HepG2 (cell line): ENCODE measurements around the gene NIPAL1. TPM values are rescaled to one million over a fixed set of nuclear protein-coding genes. Genes with fewer than 3 reads are reported as not detected.

Experiments
- ATAC-seq: fragments of 200-7000 bp; cut with Tn5 transposase; 3 replicates; pipeline ENCODE4 v1.9.1; 2020; ENCODE audit warnings: mild to moderate bottlenecking, moderate library complexity
- BruUV-seq: library from RNA; stranded (reverse); fragments of 400-500 nt; replicated peaks from 2 replicates; lab custom pipeline; 2021; lab: Mats Ljungman, UMichigan
- CTCF ChIA-PET: fragments of 300-600 bp; formaldehyde crosslinking; extraction: SDS; loops from one replicate; lab custom pipeline; 2021; ENCODE audit warnings: low total read pairs, inconsistent platforms, low intra/inter-chr PET ratio; lab: Yijun Ruan, JAX
- POLR2A ChIA-PET: fragments of 350-600 bp; sonication (Branson Sonifier 250); formaldehyde crosslinking; loops from one replicate; lab custom pipeline; 2020; ENCODE audit warnings: antibody characterized with exemption, inconsistent platforms; lab: Yijun Ruan, JAX
- DNase-seq: peaks from one replicate; pipeline ENCODE4 v3.0.0-alpha.2; 2015; ENCODE audit warnings: low spot score
- FAIRE-seq: peaks from 3 replicates; lab custom pipeline; 2011; peaks lifted over from hg19 to GRCh38; lab: Jason Lieb, UNC
- H2AFZ ChIP-seq: one replicate; pipeline ENCODE4 v1.6.1; 2011; ENCODE audit warnings: low read length, inconsistent platforms
- H3K27ac ChIP-seq: fragments of 300-600 bp; 3 replicates; pipeline ENCODE4 v1.8.0; 2011; ENCODE audit warnings: mixed run types, mild to moderate bottlenecking, mixed read lengths, low read length, inconsistent platforms; ENCODE audit not compliant: insufficient read depth; ENCODE audit errors: extremely low read length
- H3K27me3 ChIP-seq, 2 experiments: fragments of 200-600 bp in 1 of 2; 2 replicates in 1 of 2; 3 replicates in 1 of 2; pipeline versions ENCODE4 v1.6.0 to v1.8.0; 2011; ENCODE audit warnings: low read length in 2 of 2, mild to moderate bottlenecking in 2 of 2, moderate library complexity in 2 of 2, inconsistent platforms in 1 of 2; ENCODE audit not compliant: insufficient read depth in 2 of 2, control insufficient read depth in 1 of 2
- H3K36me3 ChIP-seq, 2 experiments: fragments of 200-600 bp in 1 of 2; replicated peaks in 1 of 2; 2 replicates in 1 of 2; 3 replicates in 1 of 2; pipeline versions ENCODE4 v1.5.1 to v1.8.0; 2011; ENCODE audit warnings: low read length in 2 of 2, inconsistent platforms in 1 of 2; ENCODE audit not compliant: insufficient read depth in 2 of 2, control insufficient read depth in 1 of 2
- H3K4me1 ChIP-seq: 2 replicates; pipeline ENCODE4 v1.5.1; 2012; ENCODE audit warnings: low read length, inconsistent platforms; ENCODE audit not compliant: insufficient read depth
- H3K4me2 ChIP-seq: 2 replicates; pipeline ENCODE4 v1.6.0; 2011; ENCODE audit warnings: low read depth, low read length, inconsistent platforms
- H3K4me3 ChIP-seq, 3 experiments: fragments of 200-600 bp in 1 of 3; sonication (generic), shearing (Covaris generic) in 1 of 3; replicated peaks in 1 of 3; 2 replicates each; pipeline ENCODE4 v1.5.1; 2011 to 2016; ENCODE audit warnings: low read length in 3 of 3, inconsistent platforms in 2 of 3, low read depth in 2 of 3, mild to moderate bottlenecking in 2 of 3, control low read depth in 1 of 3, mixed read lengths in 1 of 3; ENCODE audit not compliant: insufficient read depth in 1 of 3
- H3K79me2 ChIP-seq: one replicate; pipeline ENCODE4 v1.6.1; 2011; ENCODE audit warnings: low read length, inconsistent platforms; ENCODE audit not compliant: insufficient read depth
- H3K9ac ChIP-seq: 2 replicates; pipeline ENCODE4 v1.6.0; 2011; ENCODE audit warnings: mild to moderate bottlenecking, low read depth, low read length, inconsistent platforms; ENCODE audit not compliant: insufficient read depth
- H3K9me3 ChIP-seq: 2 replicates; pipeline ENCODE4 v1.5.1; 2012; ENCODE audit warnings: mild to moderate bottlenecking, low read length
- H4K20me1 ChIP-seq: 2 replicates; pipeline ENCODE4 v1.6.0; 2011; ENCODE audit warnings: inconsistent platforms, mild to moderate bottlenecking, low read length, moderate library complexity; ENCODE audit not compliant: insufficient read depth
- FOXC1 ChIP-seq: sonication (generic); formaldehyde crosslinking; IDR thresholded peaks from 2 replicates; pipeline ENCODE4 v1.8.0; 2022; ENCODE audit warnings: mild to moderate bottlenecking, missing genetic modification reagents, borderline replicate concordance
- GLI4 ChIP-seq: sonication (generic); formaldehyde crosslinking; IDR thresholded peaks from 2 replicates; pipeline ENCODE4 v1.5.1; 2020; ENCODE audit warnings: missing genetic modification reagents, mild to moderate bottlenecking, moderate library complexity, borderline replicate concordance
- KDM2A ChIP-seq: sonication (generic); formaldehyde crosslinking; IDR thresholded peaks from 2 replicates; pipeline ENCODE4 v1.4.0; 2020; ENCODE audit warnings: low read depth, missing genetic modification reagents, borderline replicate concordance
- NFE2L1 ChIP-seq: sonication (generic); formaldehyde crosslinking; IDR thresholded peaks from 2 replicates; pipeline ENCODE4 v1.4.0; 2020; ENCODE audit warnings: missing genetic modification reagents, mild to moderate bottlenecking, borderline replicate concordance
- TP53 ChIP-seq: sonication (generic); formaldehyde crosslinking; conservative IDR thresholded peaks from 2 replicates; pipeline ENCODE4 v1.4.0; 2020; ENCODE audit warnings: missing genetic modification reagents
- ZNF253 ChIP-seq: sonication (generic); formaldehyde crosslinking; IDR thresholded peaks from 2 replicates; pipeline ENCODE4 v1.8.0; 2022; ENCODE audit warnings: mild to moderate bottlenecking, missing genetic modification reagents, borderline replicate concordance
- ZNF383 ChIP-seq: sonication (generic); formaldehyde crosslinking; IDR thresholded peaks from 2 replicates; pipeline ENCODE4 v1.4.0; 2020; ENCODE audit warnings: missing genetic modification reagents, mild to moderate bottlenecking, borderline replicate concordance
- ZNF615 ChIP-seq: sonication (generic); formaldehyde crosslinking; IDR thresholded peaks from 2 replicates; pipeline ENCODE4 v1.5.0; 2020; ENCODE audit warnings: mild to moderate bottlenecking, missing genetic modification reagents, borderline replicate concordance
- ZNF616 ChIP-seq: sonication (generic); formaldehyde crosslinking; IDR thresholded peaks from 2 replicates; pipeline ENCODE4 v1.5.0; 2020; ENCODE audit warnings: low read depth, mild to moderate bottlenecking, missing genetic modification reagents
- ZNF850 ChIP-seq: sonication (generic); formaldehyde crosslinking; conservative IDR thresholded peaks from 2 replicates; pipeline ENCODE4 v1.9.0; 2021; ENCODE audit warnings: mild to moderate bottlenecking, missing genetic modification reagents
- WGBS: methylation state at CpG from one replicate; pipeline ENCODE4 v1.1.6; 2017; ENCODE audit warnings: low lambda C conversion rate; 5-methylcytosine and 5-hydroxymethylcytosine counted together
- in situ Hi-C: cut with HindIII; loops from 2 replicates; pipeline ENCODE4 v1.10.0; 2017; ENCODE audit warnings: low pct_unique_long_range_greater_than_20kb; ENCODE audit not compliant: extremely low pct_ligation_motif_present
- intact Hi-C: fragments of 100-400 bp; cut with micrococcal nuclease; formaldehyde crosslinking; loops from one replicate; pipeline ENCODE4 v1.10.0; 2022; ENCODE audit not compliant: unreplicated experiment
- polyA plus RNA-seq, 8 experiments: library from polyadenylated mRNA; depleted of rRNA in 3 of 8; stranded (reverse) in 7 of 8; unstranded in 1 of 8; fragments of >200 nt; fragmentation: Illumina TruSeq in 4 of 8; extraction: Trizol in 4 of 8; gene quantifications; 2 replicates each; pipeline versions ENCODE4 v1.2.1 to v1.2.3, GENCODE V29; 2011 to 2016; ENCODE audit warnings: low read depth in 4 of 8, missing spikeins in 1 of 8, mixed read lengths in 1 of 8; ENCODE audit not compliant: insufficient read depth in 1 of 8
- total RNA-seq, 5 experiments: library from RNA; depleted of rRNA; stranded (reverse); fragments of >200 nt; fragmentation: Illumina TruSeq; extraction: Trizol; gene quantifications; 2 replicates each; pipeline ENCODE4 v1.2.3, GENCODE V29; 2016; ENCODE audit warnings: low read depth in 1 of 5
- TF ChIP-seq, protein P1 (sequence below): sonication (generic); formaldehyde crosslinking; IDR thresholded peaks from 2 replicates; pipeline ENCODE4 v1.4.0; 2020; ENCODE audit warnings: low read depth, mild to moderate bottlenecking, missing genetic modification reagents
- TF ChIP-seq, protein P2 (sequence below): sonication (generic); formaldehyde crosslinking; IDR thresholded peaks from 2 replicates; pipeline ENCODE4 v1.5.0; 2020; ENCODE audit warnings: mild to moderate bottlenecking, missing genetic modification reagents, borderline replicate concordance

Gene NIPAL1
- total and polyA plus RNA-seq, 2 of the 13 experiments (the other 11 are each of a cell fraction or from before 2014, with no cell fraction given) = 1.4 to 3.4 TPM

DNA sequence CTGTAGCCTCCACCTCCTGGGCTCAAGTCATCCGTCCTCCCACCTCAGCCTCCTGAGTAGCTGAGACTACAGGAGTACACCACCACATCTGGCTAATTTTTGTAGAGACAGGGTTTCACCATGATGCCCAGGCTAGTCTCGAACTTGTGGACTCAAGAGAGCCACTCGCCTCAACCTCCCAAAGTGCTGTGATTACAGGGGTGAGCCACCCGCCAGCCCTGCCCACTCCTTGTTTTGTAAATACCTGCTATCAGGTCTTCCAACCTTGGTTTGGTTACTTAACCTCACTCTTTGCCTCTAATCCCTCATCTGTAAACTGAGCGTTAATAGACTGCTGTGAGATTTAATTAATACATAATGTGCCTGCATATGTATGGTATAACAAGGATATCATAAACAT lies 894 bp upstream of the NIPAL1 start (continued):
- TF ChIP-seq, protein P1, sequence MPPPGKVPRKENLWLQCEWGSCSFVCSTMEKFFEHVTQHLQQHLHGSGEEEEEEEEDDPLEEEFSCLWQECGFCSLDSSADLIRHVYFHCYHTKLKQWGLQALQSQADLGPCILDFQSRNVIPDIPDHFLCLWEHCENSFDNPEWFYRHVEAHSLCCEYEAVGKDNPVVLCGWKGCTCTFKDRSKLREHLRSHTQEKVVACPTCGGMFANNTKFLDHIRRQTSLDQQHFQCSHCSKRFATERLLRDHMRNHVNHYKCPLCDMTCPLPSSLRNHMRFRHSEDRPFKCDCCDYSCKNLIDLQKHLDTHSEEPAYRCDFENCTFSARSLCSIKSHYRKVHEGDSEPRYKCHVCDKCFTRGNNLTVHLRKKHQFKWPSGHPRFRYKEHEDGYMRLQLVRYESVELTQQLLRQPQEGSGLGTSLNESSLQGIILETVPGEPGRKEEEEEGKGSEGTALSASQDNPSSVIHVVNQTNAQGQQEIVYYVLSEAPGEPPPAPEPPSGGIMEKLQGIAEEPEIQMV = no peak
- no peak for TF ChIP-seq ZNF616 (CRISPR knock-in tag)

DNA sequence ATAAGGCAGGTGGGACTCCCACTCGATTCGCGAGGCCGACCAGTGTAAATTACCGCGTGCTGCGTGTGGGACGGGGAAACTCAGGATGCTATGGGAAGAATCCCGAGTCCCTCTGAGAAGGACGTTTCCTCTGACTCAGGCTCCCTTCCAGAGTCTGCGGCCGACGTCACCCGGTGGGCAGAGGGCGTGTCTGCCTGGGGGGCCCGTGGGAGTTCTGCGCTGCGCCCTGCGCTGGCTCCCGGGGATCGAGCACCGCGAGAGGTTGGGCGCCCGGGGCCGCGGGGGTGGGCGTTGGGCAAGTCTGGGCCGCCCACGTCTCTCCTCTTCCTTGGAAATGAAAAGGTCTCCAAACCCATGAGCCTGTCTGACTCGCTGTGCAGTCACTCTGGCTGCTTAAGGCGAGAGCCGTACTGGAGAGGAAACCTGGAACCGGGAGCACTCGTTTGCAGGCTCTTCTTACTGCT lies 568 bp downstream of the NIPAL1 start:
- no peaks in the 10 kb centered on the region for H3K79me2 ChIP-seq
- H3K27me3 ChIP-seq = no peaks in the 10 kb centered on the region; a peak in 1 of 5 replicates
- 4% methylated on average over 17 of the region's 35 CpGs for WGBS
- H3K4me1 ChIP-seq = peaks cover 20% of the 10 kb centered on the region
- H3K27ac ChIP-seq = peak overlapping the region; percentile 74
- peak; percentile 41 for ATAC-seq
- ChIA-PET CTCF (interaction anchor here (1.6 kb wide), 1 partner anchor 70 kb away, joined by 13 read pairs; no protein-coding TSS in a partner anchor), POLR2A (no interaction called here)
- H3K9ac ChIP-seq = peak overlapping the region; percentile 76
- no peak overlapping the region for H2AFZ ChIP-seq
- no peaks in the 10 kb centered on the region for H3K36me3 ChIP-seq
- no peaks in the 10 kb centered on the region for H4K20me1 ChIP-seq
- peak overlapping the region; percentile 98 for H3K4me2 ChIP-seq
- BruUV-seq = TSS peak; percentile 74
- in situ Hi-C loops (no loop called here), intact Hi-C loops (loop anchor here (5.0 kb wide), 2 partner anchors 90 to 105 kb away; partner anchors contain the start of gene NFXL1)
- no peak for DNase-seq
- H3K9me3 ChIP-seq = no peaks in the 10 kb centered on the region
- FAIRE-seq = no peak
- peak overlapping the region; percentile 69 to 80 (median 76) for H3K4me3 ChIP-seq
- TF ChIP-seq ZNF850 (no peak), ZNF383 (CRISPR knock-in tag) (no peak), ZNF253 (CRISPR knock-in tag) (no peak), GLI4 (CRISPR knock-in tag) (no peak), ZNF615 (CRISPR knock-in tag) (no peak), NFE2L1 (CRISPR knock-in tag) (no peak), FOXC1 (CRISPR knock-in tag) (no peak), KDM2A (CRISPR knock-in tag) (peak; percentile 37; the same call in 1 of the 2 replicates), TP53 (CRISPR knock-in tag) (no peak)
- TF ChIP-seq, protein P2, sequence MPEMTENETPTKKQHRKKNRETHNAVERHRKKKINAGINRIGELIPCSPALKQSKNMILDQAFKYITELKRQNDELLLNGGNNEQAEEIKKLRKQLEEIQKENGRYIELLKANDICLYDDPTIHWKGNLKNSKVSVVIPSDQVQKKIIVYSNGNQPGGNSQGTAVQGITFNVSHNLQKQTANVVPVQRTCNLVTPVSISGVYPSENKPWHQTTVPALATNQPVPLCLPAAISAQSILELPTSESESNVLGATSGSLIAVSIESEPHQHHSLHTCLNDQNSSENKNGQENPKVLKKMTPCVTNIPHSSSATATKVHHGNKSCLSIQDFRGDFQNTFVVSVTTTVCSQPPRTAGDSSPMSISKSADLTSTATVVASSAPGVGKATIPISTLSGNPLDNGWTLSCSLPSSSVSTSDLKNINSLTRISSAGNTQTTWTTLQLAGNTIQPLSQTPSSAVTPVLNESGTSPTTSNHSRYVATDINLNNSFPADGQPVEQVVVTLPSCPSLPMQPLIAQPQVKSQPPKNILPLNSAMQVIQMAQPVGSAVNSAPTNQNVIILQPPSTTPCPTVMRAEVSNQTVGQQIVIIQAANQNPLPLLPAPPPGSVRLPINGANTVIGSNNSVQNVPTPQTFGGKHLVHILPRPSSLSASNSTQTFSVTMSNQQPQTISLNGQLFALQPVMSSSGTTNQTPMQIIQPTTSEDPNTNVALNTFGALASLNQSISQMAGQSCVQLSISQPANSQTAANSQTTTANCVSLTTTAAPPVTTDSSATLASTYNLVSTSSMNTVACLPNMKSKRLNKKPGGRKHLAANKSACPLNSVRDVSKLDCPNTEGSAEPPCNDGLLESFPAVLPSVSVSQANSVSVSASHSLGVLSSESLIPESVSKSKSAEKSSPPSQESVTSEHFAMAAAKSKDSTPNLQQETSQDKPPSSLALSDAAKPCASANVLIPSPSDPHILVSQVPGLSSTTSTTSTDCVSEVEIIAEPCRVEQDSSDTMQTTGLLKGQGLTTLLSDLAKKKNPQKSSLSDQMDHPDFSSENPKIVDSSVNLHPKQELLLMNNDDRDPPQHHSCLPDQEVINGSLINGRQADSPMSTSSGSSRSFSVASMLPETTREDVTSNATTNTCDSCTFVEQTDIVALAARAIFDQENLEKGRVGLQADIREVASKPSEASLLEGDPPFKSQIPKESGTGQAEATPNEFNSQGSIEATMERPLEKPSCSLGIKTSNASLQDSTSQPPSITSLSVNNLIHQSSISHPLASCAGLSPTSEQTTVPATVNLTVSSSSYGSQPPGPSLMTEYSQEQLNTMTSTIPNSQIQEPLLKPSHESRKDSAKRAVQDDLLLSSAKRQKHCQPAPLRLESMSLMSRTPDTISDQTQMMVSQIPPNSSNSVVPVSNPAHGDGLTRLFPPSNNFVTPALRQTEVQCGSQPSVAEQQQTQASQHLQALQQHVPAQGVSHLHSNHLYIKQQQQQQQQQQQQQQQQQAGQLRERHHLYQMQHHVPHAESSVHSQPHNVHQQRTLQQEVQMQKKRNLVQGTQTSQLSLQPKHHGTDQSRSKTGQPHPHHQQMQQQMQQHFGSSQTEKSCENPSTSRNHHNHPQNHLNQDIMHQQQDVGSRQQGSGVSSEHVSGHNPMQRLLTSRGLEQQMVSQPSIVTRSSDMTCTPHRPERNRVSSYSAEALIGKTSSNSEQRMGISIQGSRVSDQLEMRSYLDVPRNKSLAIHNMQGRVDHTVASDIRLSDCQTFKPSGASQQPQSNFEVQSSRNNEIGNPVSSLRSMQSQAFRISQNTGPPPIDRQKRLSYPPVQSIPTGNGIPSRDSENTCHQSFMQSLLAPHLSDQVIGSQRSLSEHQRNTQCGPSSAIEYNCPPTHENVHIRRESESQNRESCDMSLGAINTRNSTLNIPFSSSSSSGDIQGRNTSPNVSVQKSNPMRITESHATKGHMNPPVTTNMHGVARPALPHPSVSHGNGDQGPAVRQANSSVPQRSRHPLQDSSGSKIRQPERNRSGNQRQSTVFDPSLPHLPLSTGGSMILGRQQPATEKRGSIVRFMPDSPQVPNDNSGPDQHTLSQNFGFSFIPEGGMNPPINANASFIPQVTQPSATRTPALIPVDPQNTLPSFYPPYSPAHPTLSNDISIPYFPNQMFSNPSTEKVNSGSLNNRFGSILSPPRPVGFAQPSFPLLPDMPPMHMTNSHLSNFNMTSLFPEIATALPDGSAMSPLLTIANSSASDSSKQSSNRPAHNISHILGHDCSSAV (CRISPR knock-in tag) = no peak
